ENCODE results near the gene SNRNP40. TPM values are rescaled to one million over a fixed set of nuclear protein-coding genes. Genes with fewer than 3 reads are reported as not detected.
"Not testable (repeated sequence)": the region's sequence is repeated elsewhere in the genome, so short reads cannot be mapped to it uniquely, and the experiment has no call there.

Gene SNRNP40
- total RNA-seq, 1 experiment from 2014 or later, result 98.5 TPM

DNA sequence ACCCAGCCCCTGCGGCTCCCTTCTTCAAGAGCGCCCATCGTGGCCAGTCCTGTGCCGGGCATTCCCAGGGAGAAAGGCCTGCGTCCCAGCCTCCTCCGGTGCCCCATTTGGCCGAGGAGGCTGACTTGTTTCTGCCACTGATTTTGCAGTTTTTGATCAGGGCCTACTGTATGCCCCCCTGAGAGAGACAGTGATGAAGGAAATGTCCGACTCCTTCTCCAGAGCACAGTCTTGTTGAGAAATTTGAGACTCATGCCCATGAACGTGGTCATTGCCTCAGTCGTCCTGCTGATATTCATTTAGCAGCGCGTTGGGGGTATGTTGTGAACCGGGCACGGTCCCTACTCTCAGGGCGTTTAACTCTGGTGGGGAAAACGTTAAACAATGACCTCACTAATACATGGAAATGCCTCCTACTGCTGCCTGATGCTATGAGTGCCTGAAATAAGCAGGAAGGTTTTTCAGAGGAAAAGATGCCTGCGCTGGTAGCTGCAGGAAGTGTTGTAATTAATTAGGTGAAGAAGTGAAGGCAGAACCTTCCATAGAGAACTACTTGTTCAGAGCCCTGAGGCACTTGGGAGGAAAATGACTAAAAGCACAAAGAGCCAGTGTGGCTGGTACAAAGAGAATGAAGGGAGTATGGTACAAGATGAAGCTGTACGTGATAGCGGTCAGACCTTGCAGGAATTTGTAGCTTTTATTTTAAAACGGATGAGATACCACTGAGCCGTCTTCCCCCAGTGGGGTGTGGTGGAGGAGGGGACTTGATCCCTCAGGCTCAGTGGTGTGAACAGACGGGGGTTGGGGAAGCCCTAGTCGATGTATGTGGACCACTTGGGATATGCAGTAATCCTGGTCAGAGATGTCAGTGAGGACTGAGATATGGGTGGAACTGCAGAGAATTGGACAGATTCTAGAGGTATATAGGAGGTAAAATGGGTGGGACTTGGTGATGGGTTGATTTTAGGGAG, 974 bp upstream of the SNRNP40 start:
- in situ Hi-C loops (cut with HindIII; ENCODE audit: low pct_unique_long_range_greater_than_20kb, low sequenced_read_pairs), result no loop called here
- peak; percentile 69 for DNase-seq (ENCODE audit: low read depth, low spot score)

DNA sequence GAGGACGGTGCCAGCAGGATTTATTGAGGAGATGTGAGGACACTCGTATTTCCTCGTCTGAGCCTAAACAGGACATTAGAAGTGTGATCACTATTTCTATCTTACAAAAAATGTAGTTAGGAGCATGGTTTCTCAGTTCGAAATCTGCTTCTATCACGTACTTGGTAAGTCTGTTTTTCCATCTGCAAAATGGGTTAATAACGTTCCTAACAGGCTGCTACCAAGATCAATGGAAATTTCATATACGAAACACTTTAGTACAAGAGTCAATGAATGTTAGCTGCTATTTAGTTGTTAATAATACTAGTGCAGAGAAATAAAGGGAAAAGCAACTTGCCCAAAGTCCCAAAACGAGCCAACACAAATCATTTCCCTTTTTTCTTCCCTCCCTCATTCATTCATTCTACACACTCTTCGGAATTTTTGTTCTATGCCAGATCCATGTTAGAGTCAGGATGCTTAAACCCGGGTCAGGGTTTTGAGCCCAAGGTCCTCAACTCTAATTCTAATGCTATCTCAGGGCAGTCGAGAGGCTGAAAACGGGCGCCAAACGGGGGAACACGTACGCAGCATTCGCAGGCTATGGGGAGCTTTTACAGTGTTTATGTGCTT, 608 bp downstream of the SNRNP40 start:
- DNase-seq (ENCODE audit: low read depth, low spot score), result no peak
- in situ Hi-C loops (cut with HindIII; ENCODE audit: low pct_unique_long_range_greater_than_20kb, low sequenced_read_pairs), result no loop called here

DNA sequence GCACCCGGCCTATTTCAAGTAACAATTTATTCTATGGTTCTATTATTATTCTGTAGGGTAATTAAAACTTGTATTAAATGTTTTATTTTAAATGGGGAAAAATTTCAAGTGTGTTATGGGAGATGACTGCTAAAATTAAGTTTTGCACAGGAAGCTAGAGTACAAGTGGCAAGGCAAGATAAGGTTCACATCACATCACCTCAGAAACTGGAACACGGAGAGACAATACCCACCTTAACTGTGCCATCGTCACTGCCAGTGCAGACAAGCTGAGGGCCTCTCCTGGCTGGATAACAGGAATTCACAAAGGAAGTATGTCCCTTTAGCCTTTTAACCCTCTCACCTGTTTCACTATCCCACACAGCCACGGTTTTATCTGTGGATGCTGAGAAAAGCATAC, 7.6 kb downstream of the SNRNP40 start:
- in situ Hi-C loops (cut with HindIII; ENCODE audit: low pct_unique_long_range_greater_than_20kb, low sequenced_read_pairs), result no loop called here
- DNase-seq (ENCODE audit: low read depth, low spot score), result no peak

DNA sequence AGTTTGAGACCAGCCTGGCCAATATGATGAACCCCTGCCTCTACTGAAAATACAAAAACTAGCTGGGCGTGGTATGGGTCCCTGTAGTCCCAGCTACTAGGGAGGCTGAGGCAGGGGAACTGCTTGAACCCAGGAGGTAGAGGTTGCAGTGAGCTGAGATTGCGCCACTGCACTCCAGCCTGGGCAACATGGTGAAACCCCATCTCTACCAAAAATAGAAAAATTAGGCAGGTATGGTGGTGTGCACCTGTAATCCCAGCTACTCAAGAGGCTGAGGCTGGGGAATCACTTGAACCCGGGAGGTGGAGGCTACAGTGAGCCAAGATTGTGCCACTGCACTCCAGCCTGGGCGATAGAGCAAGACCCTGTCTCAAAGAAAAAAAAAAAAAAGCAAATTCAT, 8.8 kb downstream of the SNRNP40 start:
- DNase-seq (ENCODE audit: low read depth, low spot score); in situ Hi-C loops (cut with HindIII; ENCODE audit: low pct_unique_long_range_greater_than_20kb, low sequenced_read_pairs): not testable (repeated sequence)

DNA sequence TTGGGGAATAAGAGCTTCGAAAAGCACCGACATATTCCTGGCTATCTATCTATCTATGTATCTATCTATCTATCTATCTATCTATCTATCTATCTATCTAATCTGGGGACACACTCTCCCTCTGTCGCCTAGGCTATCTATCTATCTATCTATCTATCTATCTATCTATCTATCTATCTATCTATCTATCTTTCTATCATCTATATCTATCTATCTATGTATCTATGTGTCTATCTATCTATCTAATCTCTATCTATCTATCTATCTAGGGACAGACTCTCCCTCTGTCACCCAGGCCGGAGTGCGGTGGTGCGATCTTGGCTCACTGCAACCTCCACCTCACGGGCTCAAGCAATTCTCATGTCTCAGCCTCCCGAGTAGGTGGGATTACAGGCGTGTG, 14.2 kb downstream of the SNRNP40 start:
- in situ Hi-C loops (cut with HindIII; ENCODE audit: low pct_unique_long_range_greater_than_20kb, low sequenced_read_pairs); DNase-seq (ENCODE audit: low read depth, low spot score): not testable (repeated sequence)

DNA sequence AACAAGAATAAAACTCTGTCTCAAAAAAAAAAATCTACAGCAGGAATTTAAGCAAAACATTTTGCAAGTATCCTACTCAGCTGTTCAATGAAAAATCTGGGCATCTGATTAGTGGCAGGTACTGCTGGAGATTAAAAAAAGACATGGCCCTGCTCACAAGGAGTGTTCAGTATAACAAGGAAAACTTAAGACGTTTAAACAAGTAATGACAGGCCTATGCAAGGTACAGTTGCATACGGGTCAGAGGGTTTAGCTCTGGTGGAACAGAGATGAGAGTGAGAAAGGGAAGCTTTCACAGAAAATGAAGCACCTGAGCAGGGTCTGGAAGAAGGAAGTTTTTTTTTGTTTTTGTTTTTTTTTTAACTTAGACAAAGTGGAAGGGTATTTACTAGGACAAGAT, 23.0 kb downstream of the SNRNP40 start:
- in situ Hi-C loops (cut with HindIII; ENCODE audit: low pct_unique_long_range_greater_than_20kb, low sequenced_read_pairs), result no loop called here
- DNase-seq (ENCODE audit: low read depth, low spot score), result no peak

DNA sequence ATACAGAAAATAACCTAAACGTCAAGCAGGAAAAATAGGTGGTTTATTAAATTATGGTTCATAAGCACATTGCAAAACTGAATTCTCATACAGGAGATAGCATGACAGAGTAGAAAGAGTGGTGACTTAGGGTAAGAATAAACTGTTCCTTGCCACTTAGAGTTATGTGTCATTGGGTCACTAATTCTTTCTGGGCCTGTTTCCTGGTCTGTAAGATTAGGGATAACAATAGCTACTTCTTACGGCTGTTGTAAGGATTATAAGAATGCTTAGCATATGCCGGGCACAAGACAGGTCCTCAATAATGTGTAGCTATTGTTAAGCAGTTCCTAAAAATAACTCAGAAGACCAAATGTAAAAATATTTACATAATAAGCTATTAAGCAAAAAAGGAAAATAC, 24.2 kb downstream of the SNRNP40 start:
- no peak for DNase-seq (ENCODE audit: low read depth, low spot score)
- in situ Hi-C loops (cut with HindIII; ENCODE audit: low pct_unique_long_range_greater_than_20kb, low sequenced_read_pairs), result no loop called here

DNA sequence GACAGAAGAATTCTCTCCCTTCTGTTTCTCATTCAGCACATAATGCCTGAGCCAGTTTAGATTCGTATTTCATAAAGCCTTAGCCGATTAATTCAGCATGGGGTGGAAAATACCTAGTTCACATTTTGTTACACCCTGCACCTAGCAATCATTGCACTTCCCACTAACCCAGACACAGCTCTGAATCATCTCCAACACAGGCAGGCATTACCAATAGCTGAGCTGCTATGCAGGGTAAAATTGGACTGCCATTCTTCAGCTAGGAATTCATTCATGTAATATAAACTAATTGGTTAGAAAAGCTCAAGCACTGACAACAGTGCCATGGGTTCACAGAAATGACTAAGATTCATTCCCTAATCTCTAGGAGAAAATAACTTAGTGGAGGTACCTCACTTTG, 30.0 kb downstream of the SNRNP40 start:
- in situ Hi-C loops (cut with HindIII; ENCODE audit: low pct_unique_long_range_greater_than_20kb, low sequenced_read_pairs), result no loop called here
- DNase-seq (ENCODE audit: low read depth, low spot score), result no peak

DNA sequence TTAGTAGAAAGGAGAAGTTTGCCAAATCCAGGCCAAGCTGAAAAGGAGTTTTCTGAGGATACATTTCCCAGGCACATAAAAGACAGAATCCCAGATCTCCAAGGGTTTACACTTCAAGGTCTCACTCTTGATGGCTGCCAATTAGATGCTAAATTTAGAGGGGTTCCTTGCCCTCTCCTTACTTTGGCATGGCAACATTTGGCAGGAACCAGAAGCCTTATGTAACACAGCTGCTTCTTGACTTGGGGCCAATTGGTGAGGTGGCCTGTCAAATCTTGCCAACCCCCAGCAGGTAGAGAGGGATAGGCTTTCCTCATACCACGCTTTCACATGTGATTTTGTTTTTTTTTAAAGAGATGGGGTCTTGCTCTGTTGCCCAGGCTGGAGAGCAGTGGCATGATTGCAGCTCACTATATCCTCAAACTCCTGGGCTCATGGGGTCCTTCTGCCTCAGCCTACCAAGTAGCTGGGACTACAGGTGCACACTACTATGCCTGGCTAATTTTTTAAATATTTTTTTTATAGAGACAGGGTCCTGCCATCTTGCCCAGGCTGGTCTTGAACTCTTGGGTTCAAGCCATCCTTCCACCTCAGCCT, 31.7 kb downstream of the SNRNP40 start:
- DNase-seq (ENCODE audit: low read depth, low spot score), result no peak
- in situ Hi-C loops (cut with HindIII; ENCODE audit: low pct_unique_long_range_greater_than_20kb, low sequenced_read_pairs), result no loop called here

DNA sequence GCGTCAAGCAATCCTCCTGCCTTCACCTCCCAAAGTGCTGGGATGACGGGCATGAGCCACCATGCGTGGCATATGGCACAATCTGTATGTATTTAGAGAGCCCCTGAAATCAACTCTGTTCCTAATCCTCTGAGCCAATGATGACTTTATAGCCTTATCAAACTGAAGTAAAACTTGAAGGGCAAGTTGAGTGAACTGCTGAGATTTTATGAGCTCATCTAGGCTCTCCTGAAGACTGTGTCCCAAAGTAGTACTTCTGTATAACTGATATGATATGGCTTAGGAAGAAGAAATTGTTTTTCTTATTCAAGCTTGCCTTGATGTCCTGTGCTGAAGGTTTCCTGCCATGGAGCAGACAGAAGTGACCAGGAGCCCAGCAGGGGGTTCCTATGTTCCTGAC, 33.2 kb downstream of the SNRNP40 start:
- DNase-seq (ENCODE audit: low read depth, low spot score), result no peak
- in situ Hi-C loops (cut with HindIII; ENCODE audit: low pct_unique_long_range_greater_than_20kb, low sequenced_read_pairs), result no loop called here

DNA sequence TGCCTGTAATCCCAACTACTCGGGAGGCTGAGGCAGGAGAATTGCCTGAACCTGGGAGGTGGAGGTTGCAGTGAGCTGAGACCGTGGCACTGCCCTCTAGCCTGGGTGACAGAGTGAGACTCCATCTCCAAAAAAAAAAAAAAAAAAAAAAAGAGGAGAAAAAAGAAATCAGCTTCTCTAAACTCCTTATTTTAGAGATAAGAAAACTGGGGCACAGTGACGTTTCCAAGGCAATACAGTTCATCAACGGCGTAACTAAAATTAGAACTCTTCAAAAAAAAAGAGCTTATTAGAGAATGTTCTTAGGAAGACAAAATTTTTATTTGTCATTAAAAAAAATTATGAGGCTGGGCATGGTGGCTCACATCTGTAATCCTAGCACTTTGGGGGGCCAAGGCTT, 34.2 kb downstream of the SNRNP40 start:
- in situ Hi-C loops (cut with HindIII; ENCODE audit: low pct_unique_long_range_greater_than_20kb, low sequenced_read_pairs); DNase-seq (ENCODE audit: low read depth, low spot score): not testable (repeated sequence)

DNA sequence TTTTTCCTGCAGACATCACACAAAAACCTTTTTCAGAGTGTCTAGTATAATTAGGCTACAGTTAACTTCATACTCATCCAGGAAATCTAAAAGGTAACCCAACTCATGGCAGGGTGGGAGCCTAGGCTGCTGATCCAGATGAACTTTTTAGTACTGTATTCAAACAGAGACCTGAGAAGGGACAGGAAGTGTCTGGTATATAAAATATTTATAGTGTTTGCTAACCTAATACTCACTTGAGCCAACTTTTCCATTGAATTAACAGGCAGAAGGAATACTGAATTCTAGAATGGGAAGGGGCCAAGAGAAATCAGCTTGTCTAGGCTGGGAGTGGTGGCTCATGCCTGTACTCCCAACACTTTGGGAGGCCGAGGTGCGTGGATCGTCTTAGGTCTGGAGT, 34.7 kb downstream of the SNRNP40 start:
- in situ Hi-C loops (cut with HindIII; ENCODE audit: low pct_unique_long_range_greater_than_20kb, low sequenced_read_pairs), result no loop called here
- DNase-seq (ENCODE audit: low read depth, low spot score), result no peak

DNA sequence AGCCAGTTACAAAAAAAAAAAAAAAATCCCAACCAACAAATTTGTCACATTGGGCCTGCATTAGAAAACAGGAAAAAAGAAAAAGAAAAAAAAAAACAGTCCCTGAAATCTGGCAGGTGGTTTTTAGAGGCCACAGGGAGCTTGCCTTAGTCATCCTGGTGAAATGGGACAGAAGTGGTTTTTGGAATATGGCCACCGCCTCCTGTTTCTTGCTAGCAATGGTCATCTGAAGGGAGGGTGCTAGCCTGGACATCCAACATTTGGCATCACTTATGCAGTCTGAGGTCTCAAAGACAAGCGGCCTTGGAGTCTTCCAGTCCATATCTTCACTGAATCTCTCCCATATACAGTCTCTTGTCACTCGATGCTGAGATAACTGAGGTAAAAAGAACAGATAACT, 36.8 kb downstream of the SNRNP40 start:
- in situ Hi-C loops (cut with HindIII; ENCODE audit: low pct_unique_long_range_greater_than_20kb, low sequenced_read_pairs), result no loop called here
- DNase-seq (ENCODE audit: low read depth, low spot score), result no peak

DNA sequence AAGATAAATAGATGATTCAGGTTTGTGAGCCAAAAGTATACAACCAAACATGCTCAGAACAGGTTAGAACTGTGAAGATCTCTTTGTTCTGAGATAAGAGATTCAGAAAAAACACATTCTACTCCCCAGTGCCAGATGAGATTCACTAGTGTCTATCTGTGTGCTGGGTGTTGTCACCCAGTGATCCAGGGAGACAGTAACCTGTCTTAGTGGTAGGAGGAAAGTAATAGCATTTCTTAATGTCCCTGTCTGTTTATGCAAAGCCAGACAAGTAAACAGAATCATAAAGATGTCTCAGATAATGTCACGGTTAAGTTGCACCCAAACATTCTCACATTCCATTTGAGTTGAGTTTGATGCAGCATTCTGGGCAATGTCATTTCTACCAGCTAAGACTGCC, 38.0 kb downstream of the SNRNP40 start:
- in situ Hi-C loops (cut with HindIII; ENCODE audit: low pct_unique_long_range_greater_than_20kb, low sequenced_read_pairs), result no loop called here
- no peak for DNase-seq (ENCODE audit: low read depth, low spot score)

DNA sequence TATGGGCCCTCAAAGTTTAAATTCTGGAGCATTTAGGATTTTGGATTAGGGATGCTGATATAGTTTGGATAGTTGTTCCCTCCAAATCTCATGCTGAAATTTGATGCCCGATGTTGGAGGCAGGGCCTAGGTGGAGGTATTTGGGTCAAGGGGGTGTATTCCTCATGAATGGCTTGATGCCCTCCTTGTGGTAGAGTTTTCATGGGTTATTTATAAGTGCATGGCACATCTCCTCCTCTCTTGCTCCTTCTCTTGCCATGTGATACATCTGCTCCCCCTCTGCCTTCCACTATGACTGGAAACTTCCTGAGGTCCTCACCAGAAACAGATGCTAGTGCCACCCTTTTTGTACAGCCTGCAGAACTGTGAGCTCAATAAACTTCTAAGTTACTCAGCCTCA, 39.4 kb downstream of the SNRNP40 start:
- in situ Hi-C loops (cut with HindIII; ENCODE audit: low pct_unique_long_range_greater_than_20kb, low sequenced_read_pairs), result no loop called here
- no peak for DNase-seq (ENCODE audit: low read depth, low spot score)

DNA sequence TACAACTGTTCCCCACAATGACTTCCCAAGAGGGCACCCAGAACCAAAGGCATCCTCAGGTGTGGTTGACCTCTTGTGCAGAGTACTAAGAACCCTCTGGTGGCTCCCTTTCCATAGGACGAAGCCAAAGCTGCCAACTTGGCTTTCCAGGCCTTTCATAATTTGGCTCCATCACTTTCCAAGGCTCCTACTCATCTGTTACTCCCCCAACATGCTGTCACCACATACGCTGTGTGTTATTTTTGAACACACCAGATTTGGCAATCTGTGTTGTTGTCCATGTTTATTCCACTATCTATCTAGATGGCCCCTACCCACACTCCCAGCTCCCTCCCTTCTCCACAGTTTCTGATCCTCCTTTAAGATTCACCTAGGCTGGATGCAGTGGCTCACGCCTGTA, 46.7 kb downstream of the SNRNP40 start:
- in situ Hi-C loops (cut with HindIII; ENCODE audit: low pct_unique_long_range_greater_than_20kb, low sequenced_read_pairs), result no loop called here
- DNase-seq (ENCODE audit: low read depth, low spot score), result no peak

DNA sequence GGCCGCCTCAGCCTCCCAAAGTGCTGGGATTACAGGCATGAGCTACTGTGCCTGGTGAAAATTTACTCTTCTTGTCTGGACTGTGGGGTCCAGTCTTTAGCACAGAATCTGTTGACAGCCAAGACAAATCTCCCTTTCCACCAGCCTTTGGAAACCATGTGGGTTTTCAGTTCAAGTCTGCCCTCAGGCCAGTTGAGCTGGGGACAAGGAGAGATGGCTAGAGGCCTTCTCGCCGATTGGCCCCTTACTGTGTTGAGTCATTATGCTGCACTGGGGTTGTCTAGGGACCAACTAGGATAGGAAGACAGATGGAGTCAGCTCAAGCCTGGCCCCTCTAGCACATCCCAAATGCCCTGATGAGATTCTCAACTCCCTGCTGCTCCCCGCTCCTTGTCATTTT, 48.3 kb downstream of the SNRNP40 start:
- no peak for DNase-seq (ENCODE audit: low read depth, low spot score)

DNA sequence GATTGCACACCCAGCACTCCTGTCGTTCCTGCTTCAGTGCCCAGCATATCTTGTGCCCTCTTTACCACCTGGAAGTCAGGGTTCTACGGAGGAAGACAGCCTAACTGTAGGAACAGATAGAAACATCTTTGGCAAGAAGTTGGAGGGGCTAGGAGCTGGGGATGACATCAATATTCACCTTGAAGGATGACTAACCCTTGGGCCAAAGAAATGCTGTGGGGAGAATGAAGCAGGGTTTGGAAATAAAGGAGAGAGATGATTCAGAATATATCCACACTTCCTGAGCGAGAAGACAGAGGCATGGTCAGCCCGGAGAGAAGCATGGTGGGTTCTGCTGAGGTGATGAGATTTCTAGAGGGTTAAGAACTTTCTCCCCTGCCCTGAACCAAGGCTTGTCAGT, 52.3 kb downstream of the SNRNP40 start:
- in situ Hi-C loops (cut with HindIII; ENCODE audit: low pct_unique_long_range_greater_than_20kb, low sequenced_read_pairs), result no loop called here
- DNase-seq (ENCODE audit: low read depth, low spot score), result no peak

More for the DNA sequence above, 48.3 kb downstream of the SNRNP40 start:
- in situ Hi-C loops (cut with HindIII; ENCODE audit: low pct_unique_long_range_greater_than_20kb, low sequenced_read_pairs), result no loop called here

All from SK-MEL-5 (cell line).